Prostate gland (tissue), 2 donors: ENCODE results near the gene COL1A2.

Source experiments
- CTCF ChIP-seq, 4 experiments: fragments of 200-600 bp in 2 of 4; fragments of 450-650 bp in 2 of 4; sonication (generic) in 2 of 4; IDR thresholded peaks; 1 replicate in 3 of 4; 2 replicates in 1 of 4; pipeline ENCODE4 v1.5.1; 2016 to 2019; ENCODE audit warnings: antibody characterized with exemption in 4 of 4, mild to moderate bottlenecking in 2 of 4, moderate library complexity in 2 of 4
- POLR2A ChIP-seq: fragments of 450-650 bp; IDR thresholded peaks from one replicate; pipeline ENCODE4 v1.6.1; 2016; ENCODE audit warnings: antibody characterized with exemption, mild to moderate bottlenecking

GRCh38 chr7:94386416-94386815 lies 8.3 kb upstream of the COL1A2 start:
- TF ChIP-seq CTCF (IDR thresholded peaks at IDR 0.05) (no peak), POLR2A (no peak)
